Esophagus squamous epithelium (tissue), 4 donors: ENCODE measurements around the gene TMEM168.

Experiments
- POLR2A ChIP-seq, 4 donors: fragments of 450-650 bp; IDR thresholded peaks; one replicate each; pipeline ENCODE4 v1.6.1; 2017; ENCODE audit warnings: antibody characterized with exemption in 4 of 4, mild to moderate bottlenecking in 4 of 4, moderate library complexity in 3 of 4
- TF ChIP-seq, protein P1 (sequence below), 6 experiments: fragments of 450-650 bp in 4 of 6; fragments of 200-600 bp in 2 of 6; sonication (generic) in 2 of 6; IDR thresholded peaks; one replicate each; pipeline ENCODE4 v1.5.1; 2016 to 2019; ENCODE audit warnings: antibody characterized with exemption in 6 of 6, mild to moderate bottlenecking in 4 of 6, moderate library complexity in 4 of 6

- TF ChIP-seq, protein P1, sequence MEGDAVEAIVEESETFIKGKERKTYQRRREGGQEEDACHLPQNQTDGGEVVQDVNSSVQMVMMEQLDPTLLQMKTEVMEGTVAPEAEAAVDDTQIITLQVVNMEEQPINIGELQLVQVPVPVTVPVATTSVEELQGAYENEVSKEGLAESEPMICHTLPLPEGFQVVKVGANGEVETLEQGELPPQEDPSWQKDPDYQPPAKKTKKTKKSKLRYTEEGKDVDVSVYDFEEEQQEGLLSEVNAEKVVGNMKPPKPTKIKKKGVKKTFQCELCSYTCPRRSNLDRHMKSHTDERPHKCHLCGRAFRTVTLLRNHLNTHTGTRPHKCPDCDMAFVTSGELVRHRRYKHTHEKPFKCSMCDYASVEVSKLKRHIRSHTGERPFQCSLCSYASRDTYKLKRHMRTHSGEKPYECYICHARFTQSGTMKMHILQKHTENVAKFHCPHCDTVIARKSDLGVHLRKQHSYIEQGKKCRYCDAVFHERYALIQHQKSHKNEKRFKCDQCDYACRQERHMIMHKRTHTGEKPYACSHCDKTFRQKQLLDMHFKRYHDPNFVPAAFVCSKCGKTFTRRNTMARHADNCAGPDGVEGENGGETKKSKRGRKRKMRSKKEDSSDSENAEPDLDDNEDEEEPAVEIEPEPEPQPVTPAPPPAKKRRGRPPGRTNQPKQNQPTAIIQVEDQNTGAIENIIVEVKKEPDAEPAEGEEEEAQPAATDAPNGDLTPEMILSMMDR (IDR thresholded peaks at IDR 0.05) = no peak
- peak in 1 of 4 donors; percentile 66 for TF ChIP-seq POLR2A (IDR thresholded peaks at IDR 0.05)
Observed at GRCh38 chr7:112789817-112790585, at the start of gene TMEM168.
